BLaER1 treated with 17β-estradiol and CSF1 and Interleukin-3, amounts not matched to agents 10 nM and 100 nM (cell line): Measurements from ENCODE around the gene CPSF3.
A peak's percentile ranks its signal among the peaks of the same experiment; 100 is the strongest.

Experiments
- H3K27ac ChIP-seq, 11 experiments: shearing (Covaris generic); formaldehyde crosslinking; 2 replicates each; pipeline ENCODE4 v1.8.1; 2022
- H3K27me3 ChIP-seq, 11 experiments: shearing (Covaris generic); formaldehyde crosslinking; 2 replicates each; pipeline ENCODE4 v1.8.1; 2022
- H3K36me3 ChIP-seq, 11 experiments: shearing (Covaris generic); formaldehyde crosslinking; 2 replicates each; pipeline ENCODE4 v1.8.1; 2022
- H3K4me1 ChIP-seq, 10 experiments: shearing (Covaris generic); formaldehyde crosslinking; 2 replicates each; pipeline ENCODE4 v1.8.1; 2022
- H3K4me2 ChIP-seq, 11 experiments: shearing (Covaris generic); formaldehyde crosslinking; 2 replicates each; pipeline ENCODE4 v1.8.1; 2022
- H3K4me3 ChIP-seq, 10 experiments: shearing (Covaris generic); formaldehyde crosslinking; 2 replicates each; pipeline ENCODE4 v1.8.1; 2022
- H3K9ac ChIP-seq, 11 experiments: shearing (Covaris generic); formaldehyde crosslinking; 2 replicates each; pipeline ENCODE4 v1.8.1; 2022
- H3K9me3 ChIP-seq, 11 experiments: shearing (Covaris generic); formaldehyde crosslinking; replicated peaks in 1 of 11; 2 replicates each; pipeline ENCODE4 v1.8.1; 2022
- H4K20me1 ChIP-seq, 11 experiments: shearing (Covaris generic); formaldehyde crosslinking; 2 replicates each; pipeline ENCODE4 v1.8.1; 2022
- Cebpa-rat ChIP-seq, 11 experiments: shearing (Covaris generic); IDR thresholded peaks; 2 replicates each; pipeline ENCODE4 v1.8.1; 2022

CPSF3 gene

GRCh38 chr2:9400268-9401058, 23.0 kb upstream of the CPSF3 start:
- Histone ChIP-seq H3K36me3 (peaks cover 59 to 89% (median 73%) of the 10 kb centered on the region in 11 experiments), H3K4me1 (peaks cover 0 to 29% (median 26%) of the 10 kb centered on the region in 10 experiments; a peak in 15 of 20 replicates), H4K20me1 (peaks cover 0 to 31% (median 0%) of the 10 kb centered on the region in 11 experiments; a peak in 5 of 22 replicates), H3K4me2 (peak overlapping the region in 7 of 11 experiments; percentile 13 to 57 (median 42); a peak in 9 of 22 replicates), H3K9me3 (no peaks in the 10 kb centered on the region), H3K4me3 (no peak overlapping the region), H3K27me3 (no peaks in the 10 kb centered on the region), H3K9ac (0 out of 22 replicates have a peak overlapping the region, but pooled peaks of 2 of the 11 experiments have one; percentile 1 to 27), H3K27ac (peak overlapping the region in 4 of 11 experiments; percentile 23 to 50 (median 38); a peak in 6 of 22 replicates)
- TF ChIP-seq Cebpa-rat (IDR thresholded peaks at IDR 0.05), result no peak

DNA sequence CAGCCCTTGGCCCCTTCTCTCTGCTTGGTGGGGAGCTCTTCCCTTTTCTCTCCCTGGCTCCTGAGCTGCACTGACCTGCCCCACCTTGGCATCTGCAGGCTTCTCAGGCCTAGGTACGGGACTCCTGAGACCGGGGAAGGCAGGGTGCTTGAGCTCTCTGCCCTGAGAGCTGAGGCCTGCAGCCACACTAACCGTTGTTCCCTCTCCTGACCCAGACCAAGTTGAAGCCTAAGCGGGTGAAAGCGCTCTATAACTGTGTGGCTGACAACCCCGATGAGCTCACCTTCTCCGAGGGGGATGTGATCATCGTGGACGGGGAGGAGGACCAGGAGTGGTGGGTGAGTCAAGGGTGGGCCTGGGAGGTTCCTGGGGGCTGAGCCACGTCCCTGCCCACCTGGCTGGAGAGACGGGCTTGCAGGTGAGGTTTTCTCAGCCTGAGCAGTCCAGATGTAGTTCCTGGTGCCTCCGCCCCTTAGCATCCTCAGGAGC, 22.4 kb upstream of the CPSF3 start:
- Histone ChIP-seq H3K27me3 (no peaks in the 10 kb centered on the region), H3K9ac (0 out of 22 replicates have a peak overlapping the region, but pooled peaks of 2 of the 11 experiments have one; percentile 1 to 23), H3K4me2 (peak overlapping the region in 7 of 11 experiments; percentile 13 to 57 (median 42); a peak in 9 of 22 replicates), H3K36me3 (peaks cover 59 to 88% (median 72%) of the 10 kb centered on the region in 11 experiments), H3K4me3 (no peak overlapping the region), H3K4me1 (peaks cover 0 to 29% (median 26%) of the 10 kb centered on the region in 10 experiments; a peak in 15 of 20 replicates), H3K9me3 (no peaks in the 10 kb centered on the region), H4K20me1 (peaks cover 0 to 31% (median 0%) of the 10 kb centered on the region in 11 experiments; a peak in 5 of 22 replicates), H3K27ac (peak overlapping the region in 4 of 11 experiments; percentile 23 to 50 (median 38); a peak in 7 of 22 replicates)
- TF ChIP-seq Cebpa-rat (IDR thresholded peaks at IDR 0.05), result no peak

DNA sequence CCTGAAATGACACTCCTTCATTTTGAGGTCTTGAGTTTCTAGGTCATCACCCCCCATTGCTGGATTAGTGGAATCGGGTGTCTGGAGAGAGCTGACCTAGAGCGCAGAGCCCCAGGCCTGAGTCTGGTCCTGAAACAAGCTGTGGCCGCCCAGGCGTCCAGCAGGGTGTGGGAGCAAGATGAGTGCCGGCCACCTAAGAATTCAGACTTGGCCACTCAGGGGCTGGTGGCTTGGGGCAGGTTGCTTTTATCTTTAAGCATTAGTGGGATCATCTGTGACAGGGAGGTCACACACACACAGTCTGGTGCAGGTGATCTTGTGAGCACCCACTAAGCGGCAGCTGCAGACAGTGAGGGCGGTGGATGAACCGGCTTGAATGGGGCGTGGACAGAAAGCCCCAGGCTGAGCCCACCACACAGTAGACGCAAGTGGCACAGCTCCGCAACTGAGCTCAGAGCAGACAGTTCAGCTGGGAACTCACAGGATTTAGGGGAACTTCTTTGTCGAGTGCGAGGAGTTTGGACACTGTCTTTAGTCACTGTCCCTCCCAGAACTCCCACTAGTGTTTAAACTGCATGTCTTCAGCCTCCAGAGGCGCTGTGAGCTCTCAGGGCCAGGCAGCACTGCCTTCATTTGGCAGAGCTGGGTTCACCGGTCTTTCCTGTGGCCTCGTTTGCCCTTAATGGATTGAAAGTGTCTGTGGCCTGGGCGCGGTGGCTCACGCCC, 21.6 kb upstream of the CPSF3 start:
- Histone ChIP-seq H3K27ac (peak overlapping the region in 2 of 11 experiments; percentile 43 to 50; a peak in 3 of 22 replicates), H3K36me3 (peaks cover 56 to 87% (median 70%) of the 10 kb centered on the region in 11 experiments), H3K4me1 (peaks cover 0 to 29% (median 26%) of the 10 kb centered on the region in 10 experiments; a peak in 15 of 20 replicates), H3K9me3 (no peaks in the 10 kb centered on the region), H3K9ac (no peak overlapping the region), H4K20me1 (peaks cover 0 to 34% (median 0%) of the 10 kb centered on the region in 11 experiments; a peak in 5 of 22 replicates), H3K4me3 (no peak overlapping the region), H3K4me2 (peak overlapping the region in 1 of 11 experiments; percentile 49; a peak in 1 of 22 replicates), H3K27me3 (no peaks in the 10 kb centered on the region)
- TF ChIP-seq Cebpa-rat (IDR thresholded peaks at IDR 0.05), result no peak

- no peak for TF ChIP-seq Cebpa-rat (IDR thresholded peaks at IDR 0.05)
- Histone ChIP-seq H3K36me3 (peaks cover 63 to 90% (median 75%) of the 10 kb centered on the region in 11 experiments), H3K27me3 (no peaks in the 10 kb centered on the region), H3K4me2 (no peak overlapping the region), H3K27ac (no peak overlapping the region), H3K9me3 (no peaks in the 10 kb centered on the region), H4K20me1 (peaks cover 0 to 38% (median 3%) of the 10 kb centered on the region in 11 experiments; a peak in 6 of 22 replicates), H3K4me3 (no peak overlapping the region), H3K9ac (no peak overlapping the region), H3K4me1 (peaks cover 8 to 36% (median 32%) of the 10 kb centered on the region in 10 experiments)
Measured at GRCh38 chr2:9403924-9404323, 19.5 kb upstream of the CPSF3 start.

DNA sequence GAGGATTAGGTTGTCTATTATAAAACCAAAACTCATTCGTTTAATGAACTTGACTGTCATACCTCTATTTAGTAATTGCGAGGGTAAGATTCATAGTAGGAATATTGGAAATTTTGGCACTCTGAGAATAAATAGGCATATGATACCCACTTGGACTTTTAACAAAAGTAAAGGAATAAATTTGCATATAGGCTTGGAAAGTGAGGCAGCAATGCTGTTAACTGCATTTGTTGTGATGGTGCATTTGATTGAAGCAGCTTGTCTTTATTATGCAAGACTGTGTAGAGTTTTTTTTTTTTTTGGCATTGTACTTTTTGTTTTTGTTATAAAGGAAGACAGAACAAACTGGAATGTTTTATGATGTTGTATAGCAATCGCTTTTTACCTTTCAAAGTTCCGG, 19.0 kb upstream of the CPSF3 start:
- H3K4me2 ChIP-seq, result no peak overlapping the region

GRCh38 chr2:9405636-9406035, 17.8 kb upstream of the CPSF3 start:
- Histone ChIP-seq H3K9ac (no peak overlapping the region), H3K4me2 (no peak overlapping the region), H3K27ac (no peak overlapping the region), H3K4me3 (no peak overlapping the region), H4K20me1 (peaks cover 0 to 33% (median 3%) of the 10 kb centered on the region in 11 experiments; a peak in 6 of 22 replicates), H3K36me3 (peaks cover 70 to 96% (median 82%) of the 10 kb centered on the region in 11 experiments), H3K9me3 (no peaks in the 10 kb centered on the region), H3K4me1 (peaks cover 14 to 38% (median 35%) of the 10 kb centered on the region in 10 experiments), H3K27me3 (no peaks in the 10 kb centered on the region)
- no peak for TF ChIP-seq Cebpa-rat (IDR thresholded peaks at IDR 0.05)

More for the DNA sequence above, 19.0 kb upstream of the CPSF3 start:
- peaks cover 14 to 36% (median 32%) of the 10 kb centered on the region in 10 experiments for H3K4me1 ChIP-seq
- no peaks in the 10 kb centered on the region for H3K9me3 ChIP-seq
- H4K20me1 ChIP-seq, result peaks cover 0 to 37% (median 3%) of the 10 kb centered on the region in 11 experiments; a peak in 6 of 22 replicates
- no peak overlapping the region for H3K27ac ChIP-seq
- H3K36me3 ChIP-seq, result peaks cover 63 to 90% (median 74%) of the 10 kb centered on the region in 11 experiments
- H3K4me3 ChIP-seq, result no peak overlapping the region
- H3K27me3 ChIP-seq, result no peaks in the 10 kb centered on the region
- H3K9ac ChIP-seq, result no peak overlapping the region
- no peak for TF ChIP-seq Cebpa-rat (IDR thresholded peaks at IDR 0.05)

GRCh38 chr2:9406529-9407362, 16.7 kb upstream of the CPSF3 start:
- no peak overlapping the region for H3K9ac ChIP-seq
- H3K9me3 ChIP-seq, result no peaks in the 10 kb centered on the region
- no peak overlapping the region for H3K4me3 ChIP-seq
- H3K27me3 ChIP-seq, result no peaks in the 10 kb centered on the region
- no peak overlapping the region for H3K4me2 ChIP-seq
- peaks cover 14 to 40% (median 35%) of the 10 kb centered on the region in 10 experiments for H3K4me1 ChIP-seq
- peaks cover 0 to 22% (median 0%) of the 10 kb centered on the region in 11 experiments; a peak in 3 of 22 replicates for H4K20me1 ChIP-seq
- H3K36me3 ChIP-seq, result peaks cover 68 to 96% (median 82%) of the 10 kb centered on the region in 11 experiments
- no peak for TF ChIP-seq Cebpa-rat (IDR thresholded peaks at IDR 0.05)
- peak overlapping the region in 1 of 11 experiments; percentile 10; a peak in 1 of 22 replicates for H3K27ac ChIP-seq

GRCh38 chr2:9407363-9407811, 16.1 kb upstream of the CPSF3 start:
- Histone ChIP-seq H3K4me2 (no peak overlapping the region), H4K20me1 (peaks cover 0 to 15% (median 0%) of the 10 kb centered on the region in 11 experiments; a peak in 3 of 22 replicates), H3K27ac (peak overlapping the region in 1 of 11 experiments; percentile 10; a peak in 1 of 22 replicates), H3K36me3 (peaks cover 68 to 96% (median 81%) of the 10 kb centered on the region in 11 experiments), H3K4me1 (peaks cover 14 to 45% (median 40%) of the 10 kb centered on the region in 10 experiments), H3K9me3 (no peaks in the 10 kb centered on the region), H3K9ac (no peak overlapping the region), H3K4me3 (no peak overlapping the region), H3K27me3 (no peaks in the 10 kb centered on the region)
- TF ChIP-seq Cebpa-rat (IDR thresholded peaks at IDR 0.05), result no peak
